ENCODE data around the gene GET4. TPM values are rescaled to one million over a fixed set of nuclear protein-coding genes. Genes with fewer than 3 reads are reported as not detected.
"Not testable (repeated sequence)": the region's sequence is repeated elsewhere in the genome, so short reads cannot be mapped to it uniquely, and the experiment has no call there.

GET4 gene
- total RNA-seq, 1 experiment from 2014 or later: 90.9 TPM

DNA sequence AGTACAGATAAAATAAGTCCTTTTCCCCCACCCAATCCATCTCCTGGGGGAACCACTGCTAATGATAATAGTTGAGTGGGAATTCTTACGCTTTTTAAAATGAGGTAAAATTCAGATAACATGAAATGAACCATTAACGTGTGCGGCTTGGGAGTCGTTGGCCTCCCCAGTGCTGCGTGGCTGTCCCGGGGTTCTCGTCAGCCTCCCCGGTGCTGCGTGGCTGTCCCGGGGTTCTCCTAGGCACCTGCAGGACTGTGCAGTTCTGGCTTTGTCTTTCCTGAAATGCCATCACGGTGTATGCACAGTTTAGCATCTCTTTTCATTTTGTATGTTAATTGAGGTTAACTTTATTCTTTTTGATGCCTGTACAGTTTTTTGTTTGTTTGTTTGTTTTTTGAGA, 30.6 kb upstream of the GET4 start:
- POLR2A ChIA-PET: no interaction called here

GRCh38 chr7:846958-847650, 29.2 kb upstream of the GET4 start:
- ATAC-seq; H3K27me3 ChIP-seq (ENCODE audit: control insufficient read depth, insufficient read depth, low read length); in situ Hi-C loops (cut with HindIII; ENCODE audit: low pct_unique_long_range_greater_than_20kb, low sequenced_read_pairs); H3K27ac ChIP-seq (ENCODE audit: low read length); H3K9me3 ChIP-seq (ENCODE audit: control insufficient read depth, insufficient read depth, low read depth, low read length); DNase-seq (ENCODE audit: low read depth, low spot score); POLR2A ChIA-PET; intact Hi-C loops (cut with micrococcal nuclease; ENCODE audit: unreplicated experiment); H3K4me1 ChIP-seq (ENCODE audit: control insufficient read depth, insufficient read depth, low read length); H3K4me3 ChIP-seq (ENCODE audit: low read depth in 2 of 2, low read length in 2 of 2); BruUV-seq (replicated peaks): not testable (repeated sequence)
- CTCF ChIA-PET: interaction anchor here (0.8 to 0.9 kb wide), 2 partner anchors 11 to 26 kb away, joined by 3 read pairs; no protein-coding TSS in a partner anchor
- peaks cover 14% of the 10 kb centered on the region for H3K36me3 ChIP-seq (ENCODE audit: control insufficient read depth, insufficient read depth, low read length)

More for the DNA sequence above, 30.6 kb upstream of the GET4 start:
- Histone ChIP-seq H3K36me3 (ENCODE audit: control insufficient read depth, insufficient read depth, low read length) (peaks cover 16% of the 10 kb centered on the region), H3K4me1 (ENCODE audit: control insufficient read depth, insufficient read depth, low read length) (no peaks in the 10 kb centered on the region), H3K27ac (ENCODE audit: low read length) (no peak overlapping the region), H3K4me3 (ENCODE audit: low read depth in 2 of 2, low read length in 2 of 2) (no peak overlapping the region), H3K9me3 (ENCODE audit: control insufficient read depth, insufficient read depth, low read depth, low read length) (no peaks in the 10 kb centered on the region), H3K27me3 (ENCODE audit: control insufficient read depth, insufficient read depth, low read length) (no peaks in the 10 kb centered on the region)
- in situ Hi-C loops (cut with HindIII; ENCODE audit: low pct_unique_long_range_greater_than_20kb, low sequenced_read_pairs): no loop called here
- TF ChIP-seq CTCF (IDR thresholded peaks at IDR 0.05) (no peak), SIN3A (IDR thresholded peaks at IDR 0.05; ENCODE audit: borderline replicate concordance, insufficient read depth, low read depth, low read length) (no peak), POLR2AphosphoS5 (IDR thresholded peaks at IDR 0.05; ENCODE audit: low read depth, low read length) (no peak), TCF7L2 (IDR thresholded peaks at IDR 0.05; ENCODE audit: low read depth, low read length) (no peak)
- TF ChIP-seq, protein P1, sequence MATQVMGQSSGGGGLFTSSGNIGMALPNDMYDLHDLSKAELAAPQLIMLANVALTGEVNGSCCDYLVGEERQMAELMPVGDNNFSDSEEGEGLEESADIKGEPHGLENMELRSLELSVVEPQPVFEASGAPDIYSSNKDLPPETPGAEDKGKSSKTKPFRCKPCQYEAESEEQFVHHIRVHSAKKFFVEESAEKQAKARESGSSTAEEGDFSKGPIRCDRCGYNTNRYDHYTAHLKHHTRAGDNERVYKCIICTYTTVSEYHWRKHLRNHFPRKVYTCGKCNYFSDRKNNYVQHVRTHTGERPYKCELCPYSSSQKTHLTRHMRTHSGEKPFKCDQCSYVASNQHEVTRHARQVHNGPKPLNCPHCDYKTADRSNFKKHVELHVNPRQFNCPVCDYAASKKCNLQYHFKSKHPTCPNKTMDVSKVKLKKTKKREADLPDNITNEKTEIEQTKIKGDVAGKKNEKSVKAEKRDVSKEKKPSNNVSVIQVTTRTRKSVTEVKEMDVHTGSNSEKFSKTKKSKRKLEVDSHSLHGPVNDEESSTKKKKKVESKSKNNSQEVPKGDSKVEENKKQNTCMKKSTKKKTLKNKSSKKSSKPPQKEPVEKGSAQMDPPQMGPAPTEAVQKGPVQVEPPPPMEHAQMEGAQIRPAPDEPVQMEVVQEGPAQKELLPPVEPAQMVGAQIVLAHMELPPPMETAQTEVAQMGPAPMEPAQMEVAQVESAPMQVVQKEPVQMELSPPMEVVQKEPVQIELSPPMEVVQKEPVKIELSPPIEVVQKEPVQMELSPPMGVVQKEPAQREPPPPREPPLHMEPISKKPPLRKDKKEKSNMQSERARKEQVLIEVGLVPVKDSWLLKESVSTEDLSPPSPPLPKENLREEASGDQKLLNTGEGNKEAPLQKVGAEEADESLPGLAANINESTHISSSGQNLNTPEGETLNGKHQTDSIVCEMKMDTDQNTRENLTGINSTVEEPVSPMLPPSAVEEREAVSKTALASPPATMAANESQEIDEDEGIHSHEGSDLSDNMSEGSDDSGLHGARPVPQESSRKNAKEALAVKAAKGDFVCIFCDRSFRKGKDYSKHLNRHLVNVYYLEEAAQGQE (IDR thresholded peaks at IDR 0.05; ENCODE audit: insufficient read depth in 1 of 2, low read depth in 2 of 2, low read length in 1 of 2): no peak
- TSS peak; percentile 27 for BruUV-seq (replicated peaks)
- CTCF ChIA-PET: no interaction called here
- no peak for ATAC-seq
- DNase-seq (ENCODE audit: low read depth, low spot score): no peak
- intact Hi-C loops (cut with micrococcal nuclease; ENCODE audit: unreplicated experiment): no loop called here

- H3K27me3 ChIP-seq (ENCODE audit: control insufficient read depth, insufficient read depth, low read length); H3K27ac ChIP-seq (ENCODE audit: low read length); H3K9me3 ChIP-seq (ENCODE audit: control insufficient read depth, insufficient read depth, low read depth, low read length); intact Hi-C loops (cut with micrococcal nuclease; ENCODE audit: unreplicated experiment); POLR2A ChIA-PET; BruUV-seq (replicated peaks); ATAC-seq; DNase-seq (ENCODE audit: low read depth, low spot score); H3K4me3 ChIP-seq (ENCODE audit: low read depth in 2 of 2, low read length in 2 of 2); in situ Hi-C loops (cut with HindIII; ENCODE audit: low pct_unique_long_range_greater_than_20kb, low sequenced_read_pairs); CTCF ChIA-PET; H3K4me1 ChIP-seq (ENCODE audit: control insufficient read depth, insufficient read depth, low read length): not testable (repeated sequence)
- H3K36me3 ChIP-seq (ENCODE audit: control insufficient read depth, insufficient read depth, low read length): peaks cover 14% of the 10 kb centered on the region
Observed at GRCh38 chr7:847728-848127, 28.6 kb upstream of the GET4 start.

Measured in Panc1 (cell line).